GM12878 (cell line): ENCODE measurements around the gene TPRN. TPM values are rescaled to one million over a fixed set of nuclear protein-coding genes. Genes with fewer than 3 reads are reported as not detected.

Source experiments
- BHLHE40 ChIP-seq, 2 experiments: fragments of 450-650 bp in 1 of 2; IDR thresholded peaks; 2 replicates each; pipeline ENCODE4 v1.6.1; 2011 to 2017; ENCODE audit warnings: low read depth in 2 of 2, borderline replicate concordance in 1 of 2, improper control_type of control experiment in 1 of 2, low read length in 1 of 2, mild to moderate bottlenecking in 1 of 2
- CREB1 ChIP-seq: IDR thresholded peaks from 2 replicates; pipeline ENCODE4 v1.6.1; 2012; ENCODE audit warnings: low read depth, mild to moderate bottlenecking, inconsistent platforms
- EGR1 ChIP-seq, 2 experiments: IDR thresholded peaks; 1 replicate in 1 of 2; 2 replicates in 1 of 2; pipeline ENCODE4 v1.6.1; 2011 to 2012; ENCODE audit warnings: low read depth in 2 of 2, low read length in 2 of 2, borderline replicate concordance in 1 of 2, mild to moderate bottlenecking in 1 of 2, moderate library complexity in 1 of 2
- ELK1 ChIP-seq: IDR thresholded peaks from 2 replicates; pipeline ENCODE4 v1.6.1; 2012; ENCODE audit warnings: low read depth, low read length, improper control_type of control experiment
- IKZF1 ChIP-seq: fragments of 450-650 bp; conservative IDR thresholded peaks from 2 replicates; pipeline ENCODE4 v1.6.1; 2017; ENCODE audit warnings: antibody characterized with exemption, mild to moderate bottlenecking
- IRF5 ChIP-seq: fragments of 450-650 bp; IDR thresholded peaks from 2 replicates; pipeline ENCODE4 v1.6.1; 2017; ENCODE audit warnings: borderline replicate concordance
- LARP7 ChIP-seq: fragments of 450-650 bp; IDR thresholded peaks from 2 replicates; pipeline ENCODE4 v1.6.1; 2017; ENCODE audit warnings: mild to moderate bottlenecking
- SIX5 ChIP-seq: IDR thresholded peaks from 2 replicates; pipeline ENCODE4 v1.6.1; 2011; ENCODE audit warnings: mild to moderate bottlenecking, low read depth, low read length, moderate library complexity; ENCODE audit not compliant: severe bottlenecking
- SMARCA5 ChIP-seq: fragments of 450-650 bp; IDR thresholded peaks from 2 replicates; pipeline ENCODE4 v1.6.1; 2017; ENCODE audit warnings: mild to moderate bottlenecking
- STAT3 ChIP-seq: IDR thresholded peaks from 2 replicates; pipeline ENCODE4 v1.6.1; 2011; ENCODE audit warnings: low read depth, low read length, improper control_type of control experiment
- TAF1 ChIP-seq: IDR thresholded peaks from 2 replicates; pipeline ENCODE4 v1.6.1; 2011; ENCODE audit warnings: mild to moderate bottlenecking, low read depth, low read length, borderline replicate concordance
- TCF7 ChIP-seq: IDR thresholded peaks from 2 replicates; pipeline ENCODE4 v1.6.1; 2014; ENCODE audit warnings: antibody characterized with exemption, borderline replicate concordance
- USF2 ChIP-seq: IDR thresholded peaks from 2 replicates; pipeline ENCODE4 v1.6.1; 2011; ENCODE audit warnings: low read depth, low read length, improper control_type of control experiment, borderline replicate concordance
- polyA plus RNA-seq, 11 experiments: library from polyadenylated mRNA; depleted of rRNA in 4 of 11; unstranded in 6 of 11; stranded (reverse) in 5 of 11; fragments of >200 nt; fragmentation: Nextera tagmentation in 4 of 11; fragmentation: Illumina TruSeq in 1 of 11; extraction: Ambion mirVana in 4 of 11; extraction: Trizol in 1 of 11; gene quantifications; 1 replicate in 1 of 11; 2 replicates in 10 of 11; pipeline versions ENCODE4 v1.2.1 to v1.2.3, GENCODE V29; 2011 to 2016; ENCODE audit warnings: inconsistent platforms in 2 of 11, missing spikeins in 2 of 11, low read depth in 1 of 11
- total RNA-seq, 4 experiments: library from RNA; depleted of rRNA in 3 of 4; stranded (reverse); fragments of >200 nt in 3 of 4; fragmentation: Illumina TruSeq in 1 of 4; extraction: Trizol in 1 of 4; gene quantifications; 2 replicates each; pipeline versions ENCODE4 v1.2.1 to v1.2.3, GENCODE V29; 2013 to 2021

The TPRN gene
- total and polyA plus RNA-seq, 10 of the 15 experiments (the other 5 are each of a cell fraction or from before 2014, with no cell fraction given): 0.18 to 19.5 (median 3.1) TPM

- no peak for TF ChIP-seq CREB1
- peak; percentile 32; the same call in 1 of the 2 replicates for TF ChIP-seq IKZF1
- no peak for TF ChIP-seq USF2
- peak; percentile 64; the same call in 1 of the 2 replicates for TF ChIP-seq LARP7
- no peak for TF ChIP-seq BHLHE40 (IDR thresholded peaks at IDR 0.05; ENCODE audit: borderline replicate concordance in 1 of 2, low read depth in 2 of 2, low read length in 1 of 2)
- no peak for TF ChIP-seq STAT3
- 0 out of 2 replicates have a peak, but pooled peaks have one; percentile 45 for TF ChIP-seq SMARCA5
- TF ChIP-seq IRF5: no peak
- TF ChIP-seq EGR1 (IDR thresholded peaks at IDR 0.05; ENCODE audit: borderline replicate concordance in 1 of 2, low read depth in 2 of 2, low read length in 2 of 2): 0 out of 3 replicates have a peak, but pooled peaks of 1 of the 2 experiments have one; percentile 34
- no peak for TF ChIP-seq SIX5
- no peak for TF ChIP-seq TCF7
- no peak for TF ChIP-seq ELK1
- no peak for TF ChIP-seq TAF1
Observed at GRCh38 chr9:137222190-137223077, 21.9 kb upstream of the TPRN start, which contains the start of gene RNF208 (continued).
